Measurements from ENCODE around the gene PDCD1LG2. TPM values are rescaled to one million over a fixed set of nuclear protein-coding genes. Genes with fewer than 3 reads are reported as not detected.

The PDCD1LG2 gene
- total and polyA plus RNA-seq, 2 of the 8 experiments (the other 6 are each of a cell fraction or from before 2014, with no cell fraction given), result not detected

DNA sequence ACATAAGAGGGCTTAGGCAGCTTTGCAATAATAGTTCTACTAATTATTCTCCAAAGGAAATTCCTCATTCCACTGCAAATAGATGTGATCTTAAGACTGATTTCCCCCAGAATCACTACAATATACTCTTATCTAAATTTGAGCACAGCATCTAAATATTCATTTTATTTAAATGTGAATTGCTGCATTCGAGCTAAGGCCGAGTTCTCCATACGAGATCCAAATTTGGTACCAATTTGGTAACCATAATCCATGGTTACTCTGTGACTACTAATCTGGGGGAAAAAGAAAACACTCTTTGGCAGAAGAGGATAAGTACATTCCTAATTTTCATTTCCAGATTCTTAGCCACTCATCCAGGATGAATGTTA is 98.9 kb downstream of the PDCD1LG2 start:
- POLR2A ChIA-PET (ENCODE audit: partially characterized antibody), result interaction anchor here (0.6 kb wide), 1 partner anchor 989 kb away, joined by 4 read pairs; no protein-coding TSS in a partner anchor
- Histone ChIP-seq H2BK5ac (ENCODE audit: low read depth, low read length) (no peak overlapping the region), H2BK120ac (replicated peaks; ENCODE audit: low read depth, low read length) (no peak overlapping the region), H2BK12ac (ENCODE audit: low read depth, low read length) (no peak overlapping the region), H3K79me2 (ENCODE audit: control insufficient read depth in 1 of 2, insufficient read depth in 2 of 2, low read length in 2 of 2) (no peaks in the 10 kb centered on the region), H3K4ac (replicated peaks; ENCODE audit: insufficient read length, low read depth, low read length) (no peak overlapping the region), H3K56ac (replicated peaks; ENCODE audit: insufficient read length, low read depth, low read length) (no peak overlapping the region), H3K4me3 (ENCODE audit: extremely low read depth in 1 of 4, insufficient read depth in 2 of 4, low read depth in 3 of 4, low read length in 4 of 4) (no peak overlapping the region), H2AFZ (ENCODE audit: low read length) (no peak overlapping the region), H3K18ac (ENCODE audit: extremely low read depth, low read length) (no peak overlapping the region), H3K9ac (replicated peaks in 1 of 4; ENCODE audit: extremely low read depth in 1 of 4, low read depth in 3 of 4, low read length in 3 of 4) (no peak overlapping the region), H3K27ac (ENCODE audit: low read depth, low read length) (no peak overlapping the region), H2BK20ac (ENCODE audit: low read length) (no peak overlapping the region), H3K23ac (ENCODE audit: insufficient read length) (no peak overlapping the region), H3K9me3 (ENCODE audit: insufficient read depth in 2 of 2, low read depth in 1 of 2, low read length in 1 of 2) (no peaks in the 10 kb centered on the region), H4K91ac (replicated peaks; ENCODE audit: insufficient read length, low read length) (no peak overlapping the region), H4K20me1 (replicated peaks in 1 of 2; ENCODE audit: control insufficient read depth in 1 of 2, insufficient read depth in 2 of 2, low read length in 2 of 2) (no peaks in the 10 kb centered on the region), H3K27me3 (replicated peaks in 1 of 4; ENCODE audit: control insufficient read depth in 3 of 4, extremely low read depth in 1 of 4, insufficient read depth in 3 of 4, low read length in 3 of 4) (no peaks in the 10 kb centered on the region), H2AK5ac (ENCODE audit: low read depth, low read length) (no peak overlapping the region), H3K14ac (ENCODE audit: insufficient read length) (no peak overlapping the region), H3K36me3 (ENCODE audit: control insufficient read depth in 2 of 4, insufficient read depth in 4 of 4, low read length in 3 of 4) (no peaks in the 10 kb centered on the region), H3K23me2 (ENCODE audit: low read depth, low read length) (no peaks in the 10 kb centered on the region), H3K4me2 (ENCODE audit: insufficient read depth in 1 of 2, low read depth in 2 of 2, low read length in 2 of 2) (no peak overlapping the region), H4K5ac (ENCODE audit: insufficient read length, low read depth, low read length) (no peak overlapping the region), H3K4me1 (replicated peaks in 1 of 4; ENCODE audit: control insufficient read depth in 3 of 4, insufficient read depth in 4 of 4, low read length in 3 of 4) (no peaks in the 10 kb centered on the region), H3K79me1 (ENCODE audit: low read depth, low read length) (no peaks in the 10 kb centered on the region), H2BK15ac (ENCODE audit: low read length) (no peak overlapping the region), H4K8ac (ENCODE audit: extremely low read depth, insufficient read depth, low read length) (no peak overlapping the region)
- WGBS, 2 experiments (ENCODE audit: extremely low coverage in 1 of 2, insufficient coverage in 1 of 2, insufficient read length in 1 of 2, insufficient replicate concordance in 2 of 2, low coverage in 1 of 2, low lambda C conversion rate in 2 of 2, missing lambda C conversion rate in 1 of 2), result 91% methylated on average over 3 of the region's 3 CpGs; no CpG with 5 or more reads in 1 of the 2 experiments
- CTCF ChIA-PET (ENCODE audit: partially characterized antibody), result interaction anchor here (1.0 to 2.5 kb wide), 3 partner anchors 9 to 92 kb away, joined by 3 to 16 read pairs (median 5); no protein-coding TSS in a partner anchor
- DNase-seq (ENCODE audit: low read depth in 1 of 2, low spot score in 2 of 2) (no peak), FAIRE-seq (no peak)
- no peak for TF ChIP-seq TCF12 (IDR thresholded peaks at IDR 0.05; ENCODE audit: low read depth, low read length)
- TF ChIP-seq SIX5 (IDR thresholded peaks at IDR 0.05; ENCODE audit: low read depth, low read length), result no peak
- TF ChIP-seq FOSL1 (IDR thresholded peaks at IDR 0.05; ENCODE audit: insufficient read depth, low read depth, low read length), result no peak
- no peak for TF ChIP-seq POU5F1 (IDR thresholded peaks at IDR 0.05; ENCODE audit: low read depth, low read length)
- no peak for TF ChIP-seq CREB1 (IDR thresholded peaks at IDR 0.05)
- TF ChIP-seq USF2 (IDR thresholded peaks at IDR 0.05; ENCODE audit: low read length), result no peak
- TF ChIP-seq JUND (IDR thresholded peaks at IDR 0.05; ENCODE audit: low read length), result no peak
- no peak for TF ChIP-seq KDM5A (IDR thresholded peaks at IDR 0.05; ENCODE audit: low read length)
- TF ChIP-seq SP4 (IDR thresholded peaks at IDR 0.05; ENCODE audit: low read length), result no peak
- TF ChIP-seq ASH2L (IDR thresholded peaks at IDR 0.05; ENCODE audit: low read length), result no peak
- TF ChIP-seq KDM4A (IDR thresholded peaks at IDR 0.05; ENCODE audit: low read depth, low read length, severe bottlenecking), result no peak
